Effector CD4-positive, alpha-beta T cell (primary cell): Measurements from ENCODE around the gene CCS.
"Not testable (repeated sequence)": the region's sequence is repeated elsewhere in the genome, so short reads cannot be mapped to it uniquely, and the experiment has no call there.

Experiments
- DNase-seq: peaks from one replicate; pipeline ENCODE4 v3.0.0-alpha.2; 2020

The CCS gene

GRCh38 chr11:66593303-66593635, 284 bp downstream of the CCS start:
- DNase-seq = no peak

- DNase-seq = no peak
These were observed 665 bp downstream of the CCS start for GRCh38 chr11:66593650-66594049.

GRCh38 chr11:66595245-66595904, 2.4 kb downstream of the CCS start:
- no peak for DNase-seq

- no peak for DNase-seq
These were observed 6.0 kb downstream of the CCS start for GRCh38 chr11:66598993-66599392.

- no peak for DNase-seq
These were observed 7.2 kb downstream of the CCS start for GRCh38 chr11:66600219-66600618.

GRCh38 chr11:66600631-66601233, 7.7 kb downstream of the CCS start:
- no peak for DNase-seq

- DNase-seq = no peak
These were observed 10.1 kb downstream of the CCS start for GRCh38 chr11:66603072-66603471.

- no peak for DNase-seq
These were observed 11.2 kb downstream of the CCS start for GRCh38 chr11:66604155-66604554.

GRCh38 chr11:66606608-66607007, 13.6 kb downstream of the CCS start:
- DNase-seq = not testable (repeated sequence)

- no peak for DNase-seq
These were observed 14.3 kb downstream of the CCS start for GRCh38 chr11:66607126-66607834.

GRCh38 chr11:66609721-66610617, 17.0 kb downstream of the CCS start:
- DNase-seq = no peak

GRCh38 chr11:66612458-66612857, 19.5 kb downstream of the CCS start:
- no peak for DNase-seq

- DNase-seq = no peak
These were observed 21.1 kb downstream of the CCS start for GRCh38 chr11:66614073-66614472.

- peak; percentile 99 for DNase-seq
These were observed 23.6 kb downstream of the CCS start, which contains the start of gene RBM14 for GRCh38 chr11:66616379-66617154. RBM14 (plus strand) TSS chr11:66616630; CDS start chr11:66616721, 91 bp downstream.

- no peak for DNase-seq
These were observed 24.3 kb downstream of the CCS start for GRCh38 chr11:66617155-66617834.

GRCh38 chr11:66619080-66619554, 26.1 kb downstream of the CCS start:
- DNase-seq = peak; percentile 35

GRCh38 chr11:66624450-66624849, 31.5 kb downstream of the CCS start:
- DNase-seq = no peak

- DNase-seq = no peak
These were observed 32.2 kb downstream of the CCS start for GRCh38 chr11:66625041-66625751.

- no peak for DNase-seq
These were observed 32.8 kb downstream of the CCS start for GRCh38 chr11:66625752-66626149.

- DNase-seq = no peak
These were observed 33.4 kb downstream of the CCS start for GRCh38 chr11:66626382-66626781.

GRCh38 chr11:66626926-66627325, 33.9 kb downstream of the CCS start:
- DNase-seq = no peak
